Neural cell (in vitro differentiated cells): ENCODE measurements around the gene FERMT3.

ENCODE experiments used
- EP300 ChIP-seq: fragments of 450-650 bp; conservative IDR thresholded peaks from 2 replicates; pipeline ENCODE4 v1.6.1; 2014; ENCODE audit warnings: antibody characterized with exemption, mild to moderate bottlenecking, moderate library complexity; ENCODE audit not compliant: poor library complexity, severe bottlenecking
- TF ChIP-seq, protein P1 (sequence below): fragments of 450-650 bp; IDR thresholded peaks from 2 replicates; pipeline ENCODE4 v1.5.1; 2014; ENCODE audit warnings: antibody characterized with exemption, mild to moderate bottlenecking, moderate library complexity; ENCODE audit not compliant: poor library complexity, severe bottlenecking

DNA sequence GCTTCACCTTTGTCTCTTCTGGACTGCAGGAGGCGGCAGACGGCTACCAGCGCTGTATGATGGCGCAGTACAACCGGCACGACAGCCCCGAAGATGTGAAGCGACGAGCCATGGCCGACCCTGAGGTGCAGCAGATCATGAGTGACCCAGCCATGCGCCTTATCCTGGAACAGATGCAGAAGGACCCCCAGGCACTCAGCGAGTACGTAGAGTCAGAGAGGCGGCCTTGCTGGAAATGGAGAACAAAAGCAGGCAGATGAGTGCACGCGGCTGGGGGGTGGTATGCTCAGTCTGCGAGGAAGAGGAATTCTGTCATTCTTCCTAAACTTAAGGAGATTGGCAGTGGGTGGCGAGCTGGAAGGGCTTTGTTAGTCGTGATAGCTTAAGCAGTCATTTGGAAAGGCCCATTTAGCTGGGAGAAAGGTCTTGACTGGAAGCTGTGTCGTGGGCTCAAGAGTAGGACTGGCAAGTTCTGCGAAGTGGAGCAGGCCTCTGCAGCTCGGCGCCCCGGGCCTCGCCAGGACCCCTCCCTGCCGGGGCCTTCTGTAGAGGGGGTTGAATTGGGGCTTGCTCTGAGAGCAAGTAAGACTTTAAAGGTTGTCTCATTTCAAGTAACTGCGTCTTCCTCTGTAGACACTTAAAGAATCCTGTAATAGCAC is 3.0 kb upstream of the FERMT3 start:
- TF ChIP-seq, protein P1, sequence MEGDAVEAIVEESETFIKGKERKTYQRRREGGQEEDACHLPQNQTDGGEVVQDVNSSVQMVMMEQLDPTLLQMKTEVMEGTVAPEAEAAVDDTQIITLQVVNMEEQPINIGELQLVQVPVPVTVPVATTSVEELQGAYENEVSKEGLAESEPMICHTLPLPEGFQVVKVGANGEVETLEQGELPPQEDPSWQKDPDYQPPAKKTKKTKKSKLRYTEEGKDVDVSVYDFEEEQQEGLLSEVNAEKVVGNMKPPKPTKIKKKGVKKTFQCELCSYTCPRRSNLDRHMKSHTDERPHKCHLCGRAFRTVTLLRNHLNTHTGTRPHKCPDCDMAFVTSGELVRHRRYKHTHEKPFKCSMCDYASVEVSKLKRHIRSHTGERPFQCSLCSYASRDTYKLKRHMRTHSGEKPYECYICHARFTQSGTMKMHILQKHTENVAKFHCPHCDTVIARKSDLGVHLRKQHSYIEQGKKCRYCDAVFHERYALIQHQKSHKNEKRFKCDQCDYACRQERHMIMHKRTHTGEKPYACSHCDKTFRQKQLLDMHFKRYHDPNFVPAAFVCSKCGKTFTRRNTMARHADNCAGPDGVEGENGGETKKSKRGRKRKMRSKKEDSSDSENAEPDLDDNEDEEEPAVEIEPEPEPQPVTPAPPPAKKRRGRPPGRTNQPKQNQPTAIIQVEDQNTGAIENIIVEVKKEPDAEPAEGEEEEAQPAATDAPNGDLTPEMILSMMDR, result no peak
- no peak for TF ChIP-seq EP300
